ENCODE data around the gene PDE2A. TPM values are rescaled to one million over a fixed set of nuclear protein-coding genes. Genes with fewer than 3 reads are reported as not detected.
"Not testable (repeated sequence)": the region's sequence is repeated elsewhere in the genome, so short reads cannot be mapped to it uniquely, and the experiment has no call there.

Gene PDE2A
- total and polyA plus RNA-seq, 5 donors = 32.1 to 43.9 (median 37.1) TPM

DNA sequence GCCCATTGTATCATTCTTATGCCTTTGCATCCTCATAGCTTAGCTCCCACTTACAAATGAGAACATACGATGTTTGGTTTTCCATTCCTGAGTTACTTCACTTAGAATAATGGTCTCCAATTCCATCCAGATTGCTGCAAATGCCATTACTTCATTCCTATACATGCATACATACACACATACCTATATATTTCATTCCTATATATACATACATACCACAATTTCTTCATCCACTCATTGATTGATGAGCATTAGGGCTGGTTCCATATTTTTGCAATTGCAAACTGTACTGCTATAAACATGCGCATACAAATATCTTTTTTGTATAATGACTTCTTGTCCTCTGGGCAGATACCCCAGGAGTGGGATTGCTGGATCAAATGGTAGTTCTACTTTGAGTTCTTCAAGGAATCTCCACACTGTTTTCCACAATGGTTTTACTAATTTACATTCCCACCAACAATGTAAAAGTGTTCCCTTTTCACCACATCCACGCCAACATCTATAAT is 119.2 kb downstream of the PDE2A start:
- H3K4me1 ChIP-seq (ENCODE audit: control insufficient read depth, insufficient read depth, low read length); intact Hi-C loops (cut with DNase I); ATAC-seq; DNase-seq; H3K27ac ChIP-seq (ENCODE audit: low read length); H3K27me3 ChIP-seq (ENCODE audit: control insufficient read depth, insufficient read depth); H3K4me3 ChIP-seq (ENCODE audit: low read length); H3K9me3 ChIP-seq (ENCODE audit: control insufficient read depth, low read length): not testable (repeated sequence)
- WGBS = 86% methylated on average over 3 of the region's 3 CpGs

DNA sequence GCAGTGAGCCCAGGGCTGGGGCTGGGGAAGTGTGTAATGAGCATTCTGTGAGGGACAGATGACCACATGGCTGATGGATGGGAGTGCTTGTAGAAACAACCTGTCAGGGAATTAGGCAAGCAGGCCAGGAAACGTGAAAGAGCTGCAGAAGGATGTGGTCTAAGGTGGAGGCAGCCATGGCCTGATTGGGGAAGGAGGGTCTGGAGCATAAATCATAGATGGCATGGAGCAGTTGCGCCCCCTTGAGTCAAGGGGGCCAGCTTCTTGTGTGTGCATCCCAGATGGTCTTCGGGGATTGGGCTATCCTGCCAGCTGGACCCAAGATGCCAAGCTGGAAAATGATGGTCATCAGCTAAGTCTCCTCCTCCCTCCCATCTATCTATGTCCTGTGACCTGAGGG is 120.5 kb downstream of the PDE2A start:
- H3K4me1 ChIP-seq (ENCODE audit: control insufficient read depth, insufficient read depth, low read length) = no peaks in the 10 kb centered on the region
- no peaks in the 10 kb centered on the region for H3K27me3 ChIP-seq (ENCODE audit: control insufficient read depth, insufficient read depth)
- intact Hi-C loops (cut with DNase I) = no loop called here
- no peak overlapping the region for H3K27ac ChIP-seq (ENCODE audit: low read length)
- H3K4me3 ChIP-seq (ENCODE audit: low read length) = no peak overlapping the region
- H3K9me3 ChIP-seq (ENCODE audit: control insufficient read depth, low read length) = no peaks in the 10 kb centered on the region
- ATAC-seq = peak in 1 of 2 donors; percentile 13
- no peak for DNase-seq
- WGBS = 58% methylated on average over 3 of the region's 3 CpGs

DNA sequence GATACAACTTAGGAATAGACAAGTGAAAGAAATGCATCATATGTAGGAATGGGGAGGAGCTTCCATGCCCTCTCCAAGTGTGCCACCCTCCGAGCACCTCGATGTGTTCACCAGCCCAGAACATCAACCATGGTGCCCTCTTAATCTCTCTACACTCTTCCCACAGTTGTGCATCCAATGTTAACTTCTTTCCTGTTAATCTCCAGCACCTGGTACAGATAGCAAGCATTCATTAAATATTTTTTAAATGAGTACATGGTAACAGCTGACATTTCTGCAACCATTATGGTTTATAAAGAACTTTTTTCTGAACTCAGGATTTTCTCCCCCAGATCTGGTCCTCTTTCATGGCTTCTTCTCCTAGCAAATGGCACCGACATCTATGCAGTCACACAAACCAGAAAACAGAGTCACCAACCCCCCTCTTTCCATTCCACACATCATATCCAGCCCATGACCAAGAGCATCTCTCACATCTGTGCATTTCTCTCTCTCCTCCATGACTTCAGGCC is 121.8 kb downstream of the PDE2A start:
- ATAC-seq (no peak), DNase-seq (no peak)
- Histone ChIP-seq H3K4me3 (ENCODE audit: low read length) (no peak overlapping the region), H3K9me3 (ENCODE audit: control insufficient read depth, low read length) (no peaks in the 10 kb centered on the region), H3K27me3 (ENCODE audit: control insufficient read depth, insufficient read depth) (no peaks in the 10 kb centered on the region), H3K4me1 (ENCODE audit: control insufficient read depth, insufficient read depth, low read length) (no peaks in the 10 kb centered on the region), H3K27ac (ENCODE audit: low read length) (no peak overlapping the region)
- intact Hi-C loops (cut with DNase I) = no loop called here
- WGBS = 81% methylated on average over 3 of the region's 3 CpGs

DNA sequence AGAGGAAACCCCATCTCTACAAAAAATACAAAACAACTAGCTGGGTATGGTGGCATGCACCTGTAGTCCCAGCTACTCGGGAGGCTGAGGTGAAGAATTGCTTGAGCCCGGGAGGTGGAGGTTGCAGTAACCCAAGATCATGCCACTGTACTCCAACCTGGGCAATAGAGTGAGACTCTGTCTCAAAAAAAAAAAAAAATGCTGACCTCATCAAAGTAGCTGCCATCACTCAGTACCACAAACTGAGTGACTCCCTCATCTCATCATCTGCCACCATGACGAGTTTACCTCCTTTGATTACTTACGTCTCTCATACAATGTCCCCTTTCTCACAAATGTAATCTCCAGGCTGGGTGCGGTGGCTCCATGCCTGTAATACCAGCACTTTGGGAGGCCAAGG is 122.7 kb downstream of the PDE2A start:
- ATAC-seq (no peak), DNase-seq (no peak)
- no peaks in the 10 kb centered on the region for H3K4me1 ChIP-seq (ENCODE audit: control insufficient read depth, insufficient read depth, low read length)
- H3K27me3 ChIP-seq (ENCODE audit: control insufficient read depth, insufficient read depth) = no peaks in the 10 kb centered on the region
- intact Hi-C loops (cut with DNase I) = no loop called here
- no peak overlapping the region for H3K4me3 ChIP-seq (ENCODE audit: low read length)
- 90% methylated on average over 5 of the region's 5 CpGs for WGBS
- H3K9me3 ChIP-seq (ENCODE audit: control insufficient read depth, low read length) = no peaks in the 10 kb centered on the region
- no peak overlapping the region for H3K27ac ChIP-seq (ENCODE audit: low read length)

DNA sequence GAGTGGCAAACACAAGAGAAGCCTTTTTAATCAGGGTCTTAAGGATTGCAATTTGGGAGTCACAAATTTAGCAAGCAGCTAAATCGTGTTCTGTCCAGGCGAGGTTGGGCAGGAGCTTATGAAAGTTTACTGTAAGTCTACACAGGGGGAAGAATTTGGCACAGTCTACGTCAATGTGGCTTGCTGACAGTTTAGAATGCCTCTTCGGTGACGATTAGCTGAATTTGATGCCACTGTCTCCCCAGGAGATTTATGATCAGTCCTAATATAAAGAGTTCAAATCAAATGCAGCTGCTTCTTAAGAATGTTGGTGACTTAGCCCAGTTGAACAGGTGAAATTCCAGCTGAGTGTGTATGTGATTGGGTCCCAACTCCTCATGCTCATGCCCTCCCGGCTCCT is 125.8 kb downstream of the PDE2A start:
- no peak for DNase-seq
- Histone ChIP-seq H3K27ac (ENCODE audit: low read length) (no peak overlapping the region), H3K27me3 (ENCODE audit: control insufficient read depth, insufficient read depth) (no peaks in the 10 kb centered on the region), H3K4me3 (ENCODE audit: low read length) (no peak overlapping the region), H3K9me3 (ENCODE audit: control insufficient read depth, low read length) (no peaks in the 10 kb centered on the region), H3K4me1 (ENCODE audit: control insufficient read depth, insufficient read depth, low read length) (no peaks in the 10 kb centered on the region)
- intact Hi-C loops (cut with DNase I) = no loop called here
- no peak for ATAC-seq
- 86% methylated on average over 6 of the region's 6 CpGs for WGBS

DNA sequence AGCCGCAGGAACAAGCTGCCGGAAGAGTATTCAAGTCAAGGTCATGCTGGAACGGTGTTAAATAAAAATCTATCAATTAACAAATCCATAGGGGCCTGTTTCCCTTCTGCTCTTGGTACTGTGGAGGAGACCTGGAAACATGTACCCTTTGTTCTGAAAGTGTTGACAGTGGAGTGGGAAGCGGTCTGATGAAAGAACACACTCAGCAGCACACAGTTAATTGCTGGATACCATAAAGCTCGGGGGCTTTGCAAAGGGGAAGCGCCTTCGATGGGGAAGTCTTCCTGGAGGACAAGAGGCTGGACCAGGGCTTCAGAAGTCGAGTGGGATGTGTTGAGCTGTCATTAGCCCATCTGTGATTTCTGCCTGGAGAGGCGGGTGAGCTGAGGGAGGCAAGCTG is 127.4 kb downstream of the PDE2A start:
- WGBS = 50% methylated on average over 9 of the region's 9 CpGs
- no peak overlapping the region for H3K4me3 ChIP-seq (ENCODE audit: low read length)
- no peaks in the 10 kb centered on the region for H3K9me3 ChIP-seq (ENCODE audit: control insufficient read depth, low read length)
- H3K4me1 ChIP-seq (ENCODE audit: control insufficient read depth, insufficient read depth, low read length) = no peaks in the 10 kb centered on the region
- intact Hi-C loops (cut with DNase I) = no loop called here
- DNase-seq = no peak
- ATAC-seq = no peak
- H3K27me3 ChIP-seq (ENCODE audit: control insufficient read depth, insufficient read depth) = no peaks in the 10 kb centered on the region
- H3K27ac ChIP-seq (ENCODE audit: low read length) = no peak overlapping the region

DNA sequence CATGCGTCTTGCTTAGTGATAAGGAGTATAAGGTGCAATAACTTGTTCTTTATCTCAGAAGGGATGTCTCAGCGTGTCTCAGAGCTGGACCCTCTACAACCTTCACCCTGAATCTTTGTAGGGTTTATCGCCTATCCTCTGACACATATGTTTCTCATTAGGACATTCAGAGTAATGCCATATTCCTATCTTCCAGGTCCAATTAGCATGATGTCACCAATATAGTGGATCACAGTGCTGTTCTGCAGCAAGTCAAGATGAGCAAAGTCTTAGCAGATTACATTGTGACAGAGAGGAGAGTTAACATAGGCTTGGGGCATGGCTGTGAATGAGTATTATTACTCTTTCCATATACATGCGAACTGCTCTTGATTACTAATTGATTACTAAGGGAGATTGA is 129.6 kb downstream of the PDE2A start:
- Histone ChIP-seq H3K9me3 (ENCODE audit: control insufficient read depth, low read length) (no peaks in the 10 kb centered on the region), H3K4me3 (ENCODE audit: low read length) (no peak overlapping the region), H3K4me1 (ENCODE audit: control insufficient read depth, insufficient read depth, low read length) (no peaks in the 10 kb centered on the region), H3K27me3 (ENCODE audit: control insufficient read depth, insufficient read depth) (no peaks in the 10 kb centered on the region), H3K27ac (ENCODE audit: low read length) (no peak overlapping the region)
- 73% methylated on average over 4 of the region's 4 CpGs for WGBS
- DNase-seq (no peak), ATAC-seq (no peak)
- intact Hi-C loops (cut with DNase I) = no loop called here

DNA sequence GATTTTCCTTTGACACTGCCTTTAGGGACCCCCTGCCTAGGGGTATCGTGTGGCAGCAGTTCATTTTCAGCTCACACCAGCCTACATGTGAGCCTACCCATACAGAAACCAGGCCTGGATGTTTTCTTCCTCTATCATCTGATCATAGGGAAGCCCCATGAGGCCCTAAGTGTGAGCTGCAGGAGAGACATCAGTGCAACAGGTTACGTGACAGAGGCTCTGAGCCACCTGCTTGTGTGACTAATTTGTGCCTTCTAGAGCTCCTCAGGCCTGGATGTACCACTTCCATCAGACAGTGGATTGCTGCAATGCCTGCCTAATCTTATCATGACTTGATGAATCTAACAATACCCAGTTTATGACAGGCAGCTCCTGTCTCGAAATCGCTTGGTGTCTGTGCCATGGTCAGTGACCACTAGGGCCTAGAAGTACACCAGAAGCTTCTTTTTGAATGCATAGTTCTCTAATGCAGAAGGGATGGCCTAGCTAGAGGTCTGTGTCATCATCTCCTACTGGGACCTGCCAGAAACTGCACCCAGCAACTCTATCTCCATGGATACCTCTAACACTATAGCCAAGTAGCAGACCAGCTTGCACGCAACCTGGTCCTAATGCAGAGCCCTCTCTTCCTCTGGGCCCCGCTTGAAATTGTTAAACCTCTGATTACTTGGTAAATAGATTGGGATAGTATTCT is 130.2 kb downstream of the PDE2A start:
- no peaks in the 10 kb centered on the region for H3K4me1 ChIP-seq (ENCODE audit: control insufficient read depth, insufficient read depth, low read length)
- no peaks in the 10 kb centered on the region for H3K9me3 ChIP-seq (ENCODE audit: control insufficient read depth, low read length)
- intact Hi-C loops (cut with DNase I) = no loop called here
- WGBS = 87% methylated on average over 6 of the region's 6 CpGs
- DNase-seq (no peak), ATAC-seq (no peak)
- H3K4me3 ChIP-seq (ENCODE audit: low read length) = no peak overlapping the region
- no peak overlapping the region for H3K27ac ChIP-seq (ENCODE audit: low read length)
- no peaks in the 10 kb centered on the region for H3K27me3 ChIP-seq (ENCODE audit: control insufficient read depth, insufficient read depth)

DNA sequence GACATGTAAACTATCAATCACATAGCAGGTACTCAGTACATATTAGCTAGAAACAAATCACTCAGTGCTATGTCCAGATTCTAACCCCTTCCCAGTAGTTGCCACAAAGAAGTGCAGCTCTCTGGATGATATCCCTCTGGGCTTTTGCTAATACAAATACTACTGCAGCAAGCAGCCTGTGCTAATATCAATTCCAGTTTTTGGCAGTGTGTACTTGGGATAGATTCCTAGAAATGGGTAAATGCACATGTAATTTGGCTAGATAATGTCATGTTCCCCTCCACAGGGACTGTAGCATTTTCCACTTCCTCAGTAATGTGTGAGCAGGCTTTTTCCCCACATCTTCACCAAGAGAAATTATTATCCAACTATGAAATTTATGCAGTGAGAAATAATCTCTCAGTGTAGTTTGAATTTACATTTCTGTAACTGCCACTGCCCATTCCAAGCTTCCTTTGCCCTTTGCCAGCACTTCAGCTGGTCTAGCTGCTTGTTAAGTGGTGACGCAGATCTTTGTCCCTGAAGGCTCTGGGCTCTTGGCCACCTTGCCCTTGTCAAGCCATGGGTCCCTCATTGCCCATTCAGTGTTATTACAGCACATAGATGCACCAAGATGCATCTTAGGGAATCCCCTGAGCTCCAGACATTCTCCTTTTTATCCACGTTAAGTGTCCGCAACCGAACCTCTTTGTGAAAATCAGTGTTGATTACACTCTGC is 132.8 kb downstream of the PDE2A start:
- H3K27ac ChIP-seq (ENCODE audit: low read length) = no peak overlapping the region
- H3K4me3 ChIP-seq (ENCODE audit: low read length) = no peak overlapping the region
- no peaks in the 10 kb centered on the region for H3K27me3 ChIP-seq (ENCODE audit: control insufficient read depth, insufficient read depth)
- 83% methylated on average over 4 of the region's 4 CpGs for WGBS
- intact Hi-C loops (cut with DNase I) = no loop called here
- ATAC-seq = peak in 1 of 2 donors; percentile 34
- H3K9me3 ChIP-seq (ENCODE audit: control insufficient read depth, low read length) = no peaks in the 10 kb centered on the region
- no peak for DNase-seq
- H3K4me1 ChIP-seq (ENCODE audit: control insufficient read depth, insufficient read depth, low read length) = no peaks in the 10 kb centered on the region

DNA sequence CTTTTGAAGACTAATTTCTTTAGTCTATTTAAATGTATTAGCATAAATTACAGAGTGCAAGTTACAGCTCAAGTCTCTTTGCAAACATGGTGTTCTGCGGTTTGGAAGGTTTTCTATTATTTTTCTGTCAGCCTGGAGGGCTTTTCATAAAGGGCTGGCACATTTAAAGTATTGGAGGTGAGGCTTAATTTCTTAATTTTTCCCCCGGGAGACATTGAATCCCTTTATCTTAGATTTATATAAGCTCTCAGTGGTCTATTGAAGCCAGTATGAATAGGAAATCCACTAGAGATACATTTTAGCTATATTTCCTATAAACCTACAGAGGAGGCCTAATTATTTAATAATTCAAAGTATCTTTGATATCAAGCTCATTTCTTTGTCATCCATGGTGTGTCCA is 137.2 kb downstream of the PDE2A start:
- Histone ChIP-seq H3K9me3 (ENCODE audit: control insufficient read depth, low read length) (no peaks in the 10 kb centered on the region), H3K27ac (ENCODE audit: low read length) (no peak overlapping the region), H3K27me3 (ENCODE audit: control insufficient read depth, insufficient read depth) (no peaks in the 10 kb centered on the region), H3K4me1 (ENCODE audit: control insufficient read depth, insufficient read depth, low read length) (no peaks in the 10 kb centered on the region), H3K4me3 (ENCODE audit: low read length) (no peak overlapping the region)
- WGBS = 84% methylated on average over 2 of the region's 2 CpGs
- ATAC-seq (no peak), DNase-seq (no peak)
- intact Hi-C loops (cut with DNase I) = no loop called here

DNA sequence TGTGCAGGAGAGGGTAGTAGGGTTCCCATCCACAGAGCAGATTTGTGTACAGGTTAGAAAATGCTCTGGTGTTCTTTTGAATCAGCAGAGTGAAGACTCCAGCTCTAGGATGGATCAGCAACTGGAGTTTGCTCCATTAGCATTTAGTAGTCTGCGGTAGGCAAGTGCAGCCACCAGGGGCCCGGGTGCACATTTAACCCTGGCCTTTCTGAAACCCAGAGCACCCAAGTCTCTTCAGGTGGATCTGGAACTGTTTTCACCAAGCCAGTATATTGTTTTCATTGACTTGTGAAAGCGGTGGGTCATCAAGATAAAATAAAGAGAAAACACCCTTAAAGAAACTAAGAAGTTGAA is 139.1 kb downstream of the PDE2A start:
- 46% methylated on average over 3 of the region's 3 CpGs for WGBS
- intact Hi-C loops (cut with DNase I) = no loop called here
- no peak for ATAC-seq
- Histone ChIP-seq H3K4me3 (ENCODE audit: low read length) (no peak overlapping the region), H3K27me3 (ENCODE audit: control insufficient read depth, insufficient read depth) (no peaks in the 10 kb centered on the region), H3K9me3 (ENCODE audit: control insufficient read depth, low read length) (no peaks in the 10 kb centered on the region), H3K4me1 (ENCODE audit: control insufficient read depth, insufficient read depth, low read length) (no peaks in the 10 kb centered on the region), H3K27ac (ENCODE audit: low read length) (no peak overlapping the region)
- DNase-seq = no peak
